HG03378 (cell line): ENCODE results near the gene YY2.
"Not testable (repeated sequence)": the region's sequence is repeated elsewhere in the genome, so short reads cannot be mapped to it uniquely, and the experiment has no call there.

ENCODE experiments used
- ATAC-seq: cut with Tn5 transposase; IDR thresholded peaks from one replicate; pipeline ENCODE4 v1.9.1; 2021; ENCODE audit warnings: mild to moderate bottlenecking, moderate library complexity; ENCODE audit not compliant: unreplicated experiment

Gene YY2

GRCh38 chrX:21855937-21856415, at the start of gene YY2:
YY2 (plus strand) TSS chrX:21855987; CDS start chrX:21856485, 498 bp downstream.
- no peak for ATAC-seq

DNA sequence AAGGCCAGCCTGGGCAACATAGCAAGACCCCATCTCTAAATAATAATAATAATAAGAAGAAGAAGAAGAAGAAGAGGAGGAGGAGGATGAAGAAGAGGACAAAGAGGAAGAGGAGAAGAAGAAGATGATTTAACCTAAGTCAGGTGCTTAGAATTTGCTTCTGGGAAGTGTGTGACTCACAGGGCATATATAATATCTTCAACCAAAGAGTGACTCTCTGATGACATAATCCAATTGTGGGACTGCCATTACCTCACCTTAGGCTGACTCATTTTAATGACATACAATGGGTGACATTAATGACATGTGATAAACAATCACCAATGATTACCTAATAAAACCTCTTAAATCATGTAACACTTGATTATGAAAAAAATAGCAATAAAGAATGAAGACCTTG, 49.1 kb upstream of the YY2 start:
- no peak for ATAC-seq

- no peak for ATAC-seq
Measured at GRCh38 chrX:21811832-21812231, 44.0 kb upstream of the YY2 start.

- ATAC-seq = no peak
Measured at GRCh38 chrX:21812628-21813027, 43.2 kb upstream of the YY2 start.

DNA sequence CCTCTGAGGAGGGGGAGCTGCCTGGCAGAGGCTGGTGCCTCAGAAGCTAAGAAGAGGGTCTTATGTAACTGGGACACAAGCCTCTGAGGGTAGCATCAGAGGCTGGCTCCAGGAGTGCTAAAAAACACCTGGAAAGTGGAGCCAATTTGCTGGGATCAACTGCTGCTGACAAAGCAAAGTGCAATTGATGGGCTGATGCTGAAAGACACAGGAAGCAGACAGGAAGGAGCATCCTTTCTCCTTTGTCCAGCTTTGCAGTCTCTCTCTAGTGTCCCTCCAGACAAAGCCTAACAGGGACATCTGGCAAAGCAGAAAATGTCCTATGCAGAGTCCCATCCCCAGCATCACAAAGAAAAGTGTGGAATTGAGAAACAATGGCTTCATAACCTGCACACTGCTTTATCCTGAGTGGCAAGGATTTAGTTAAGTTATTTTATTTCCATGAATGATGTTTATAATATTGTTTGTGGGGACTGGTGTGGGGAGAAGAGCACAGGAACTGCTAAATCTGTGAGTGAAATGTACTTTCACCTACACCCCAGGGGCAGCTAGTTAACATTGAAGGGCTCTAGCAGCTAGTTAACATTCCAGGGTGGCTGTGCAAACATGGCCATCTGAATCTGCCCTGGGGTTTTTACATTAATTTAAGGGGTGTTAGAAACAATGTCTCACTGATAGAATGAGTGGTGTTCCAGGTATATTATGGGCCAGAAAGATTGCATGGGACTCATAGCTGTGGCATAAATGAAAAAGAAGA, 42.0 kb upstream of the YY2 start:
- ATAC-seq = no peak

GRCh38 chrX:21816136-21816535, 39.7 kb upstream of the YY2 start:
- no peak for ATAC-seq

DNA sequence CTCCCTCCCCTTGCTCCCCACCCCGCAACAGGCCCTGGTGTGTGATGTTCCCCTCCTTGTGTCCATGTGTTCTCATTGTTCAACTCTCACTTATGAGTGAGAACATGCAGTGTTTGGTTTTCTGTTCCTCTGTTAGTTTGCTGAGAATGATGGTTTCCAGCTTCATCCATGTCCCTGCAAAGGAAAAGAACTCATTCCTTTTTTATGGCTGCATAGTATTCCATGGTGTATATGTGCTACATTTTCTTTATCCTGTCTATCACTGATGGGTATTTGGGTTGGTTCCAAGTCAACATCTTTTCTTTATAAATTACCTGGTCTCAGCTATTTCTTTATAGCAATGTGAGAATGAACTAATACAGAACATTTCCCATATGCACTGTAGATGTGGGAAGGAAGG, 35.6 kb upstream of the YY2 start:
- ATAC-seq = not testable (repeated sequence)

DNA sequence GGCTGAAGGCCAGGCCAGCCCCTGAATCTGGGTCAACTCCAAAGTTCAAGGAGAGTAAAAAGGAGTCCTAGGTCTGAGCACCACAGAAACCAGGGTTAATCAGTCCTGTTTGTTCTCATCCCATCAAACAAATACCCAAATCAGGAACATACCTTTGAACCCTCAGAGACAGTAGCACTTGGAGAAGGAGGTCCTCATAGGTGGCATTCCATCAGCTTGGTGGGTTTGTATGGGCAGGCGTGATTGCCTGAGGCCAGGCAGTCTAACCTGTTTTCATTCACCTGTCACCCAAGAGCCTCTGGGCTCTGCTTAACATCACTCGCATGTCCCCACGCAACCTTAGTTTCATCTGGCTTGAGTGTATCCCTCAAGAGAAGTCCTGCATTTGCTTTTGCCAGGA, 33.9 kb upstream of the YY2 start:
- ATAC-seq = no peak

- ATAC-seq = no peak
Measured at GRCh38 chrX:21831496-21831895, 24.3 kb upstream of the YY2 start.

DNA sequence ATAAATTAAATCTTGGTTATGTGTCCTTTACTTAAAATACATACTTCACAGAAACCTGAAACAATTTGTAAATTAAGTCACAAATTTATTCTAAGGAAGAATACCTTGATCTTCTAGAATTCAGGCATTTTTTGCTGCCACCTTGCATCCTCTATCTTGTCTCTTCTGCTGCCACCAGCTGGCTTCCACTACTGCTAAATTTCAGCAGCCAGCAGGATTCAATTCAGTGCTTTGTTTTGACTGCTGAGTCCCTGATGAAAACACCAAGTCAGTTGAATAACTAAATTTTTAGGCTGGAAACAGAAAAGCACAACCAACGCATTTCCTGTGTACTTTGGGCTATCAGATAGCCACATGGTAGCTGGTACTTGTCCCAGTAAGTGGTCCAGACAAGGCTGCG, 18.7 kb upstream of the YY2 start:
- no peak for ATAC-seq

- ATAC-seq = peak; percentile 7
Measured at GRCh38 chrX:21838937-21839333, 16.9 kb upstream of the YY2 start.

DNA sequence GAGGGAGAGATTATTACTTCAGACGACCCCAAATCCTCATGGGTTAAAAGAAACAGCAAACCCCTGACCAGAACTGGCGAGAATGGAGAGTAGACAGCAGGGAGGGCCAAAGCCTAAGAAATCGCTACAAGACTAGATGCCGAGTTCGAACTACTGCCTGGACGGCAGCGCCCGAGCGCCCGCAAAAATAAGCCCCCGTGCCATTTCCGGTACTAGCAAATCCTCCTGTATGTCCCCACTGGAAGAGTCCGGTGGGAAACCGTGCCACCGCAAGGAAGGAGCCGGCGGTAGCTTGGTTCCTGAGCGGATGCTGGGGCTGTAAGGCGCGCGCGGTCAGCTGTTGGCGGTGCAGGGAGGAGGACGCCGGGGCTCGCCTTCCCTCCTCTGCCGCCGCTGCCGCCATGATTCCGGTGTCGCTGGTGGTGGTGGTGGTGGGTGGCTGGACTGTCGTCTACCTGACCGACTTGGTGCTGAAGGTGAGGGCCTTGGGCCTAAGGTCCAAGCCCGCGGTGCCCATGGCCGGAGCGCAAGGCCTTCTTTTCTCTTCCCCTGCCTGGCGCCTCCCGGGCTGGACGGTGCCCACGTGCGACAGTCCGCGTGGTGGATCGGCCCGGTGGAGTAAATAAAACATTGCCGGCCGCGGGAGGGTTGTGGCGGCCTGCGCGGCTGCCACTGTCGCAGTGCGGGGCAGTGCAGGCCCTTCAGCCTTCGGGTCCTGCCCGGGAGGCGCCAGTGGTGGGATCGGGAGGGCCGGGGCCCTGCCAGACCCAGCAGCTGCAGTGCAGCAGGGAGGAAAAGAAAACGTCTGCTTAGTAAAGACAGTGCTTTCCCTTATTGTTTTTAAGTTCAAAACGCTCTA, 16.2 kb upstream of the YY2 start, which contains the start of gene MBTPS2:
Gene MBTPS2 (plus strand): TSS at position 284 of the 859 bp plus-strand sequence. CDS start 118 bp downstream, at position 402.
- ATAC-seq = peak; percentile 86

DNA sequence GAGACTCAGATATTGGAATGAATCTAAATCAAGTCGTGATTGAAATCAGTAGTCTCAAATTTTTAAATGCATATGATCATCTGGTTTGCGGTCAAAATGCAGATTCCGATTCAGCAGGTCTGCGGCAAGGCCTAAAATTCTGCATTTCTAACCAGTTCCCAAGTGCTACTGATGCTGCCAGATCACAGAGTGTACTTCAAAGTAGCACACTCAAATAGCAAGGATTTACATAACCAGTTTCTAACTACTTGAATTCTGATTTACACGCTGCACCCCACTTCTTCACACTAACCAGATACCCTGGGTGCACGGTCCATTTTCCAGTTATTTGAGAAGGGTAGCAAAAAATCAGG, 15.6 kb upstream of the YY2 start:
- peak; percentile 14 for ATAC-seq

GRCh38 chrX:21843179-21843578, 12.6 kb upstream of the YY2 start:
- no peak for ATAC-seq

DNA sequence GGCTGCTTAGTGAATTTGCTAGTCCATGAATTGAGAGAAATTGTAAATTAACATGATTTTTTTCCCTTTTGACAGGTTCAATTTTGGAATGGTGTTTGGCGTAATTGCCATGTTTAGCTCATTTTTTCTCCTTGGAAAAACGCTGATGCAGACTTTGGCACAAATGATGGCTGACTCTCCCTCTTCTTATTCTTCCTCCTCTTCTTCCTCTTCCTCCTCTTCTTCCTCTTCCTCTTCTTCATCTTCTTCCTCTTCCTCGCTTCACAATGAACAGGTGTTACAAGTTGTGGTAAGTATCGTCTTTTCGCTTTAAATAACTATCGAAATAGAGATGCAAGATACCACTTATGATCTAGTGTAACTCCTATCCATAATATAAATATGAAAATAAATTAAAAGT, 10.7 kb upstream of the YY2 start:
- no peak for ATAC-seq

GRCh38 chrX:21847342-21847741, 8.4 kb upstream of the YY2 start:
- ATAC-seq = no peak

DNA sequence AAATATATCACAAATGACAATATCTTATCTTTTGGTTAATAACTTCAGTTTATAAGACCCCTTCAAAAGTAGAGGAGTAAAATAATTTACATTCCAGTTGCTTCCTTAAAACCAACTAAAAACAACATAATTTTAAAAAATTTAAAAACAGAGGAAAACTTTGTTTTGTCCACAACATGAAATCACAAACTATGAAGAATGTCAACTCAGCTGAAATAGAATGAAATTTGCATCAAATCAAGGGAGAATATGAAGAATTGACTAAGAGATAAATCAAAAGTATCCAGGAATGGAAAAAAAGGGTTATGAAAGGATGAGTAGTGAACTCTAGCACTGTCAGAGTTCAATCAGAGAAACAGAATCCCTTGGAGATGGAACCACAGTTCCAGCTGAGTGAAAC, 2.2 kb upstream of the YY2 start:
- no peak for ATAC-seq

- no peak for ATAC-seq
Measured at GRCh38 chrX:21856504-21856903, 717 bp downstream of the YY2 start.

DNA sequence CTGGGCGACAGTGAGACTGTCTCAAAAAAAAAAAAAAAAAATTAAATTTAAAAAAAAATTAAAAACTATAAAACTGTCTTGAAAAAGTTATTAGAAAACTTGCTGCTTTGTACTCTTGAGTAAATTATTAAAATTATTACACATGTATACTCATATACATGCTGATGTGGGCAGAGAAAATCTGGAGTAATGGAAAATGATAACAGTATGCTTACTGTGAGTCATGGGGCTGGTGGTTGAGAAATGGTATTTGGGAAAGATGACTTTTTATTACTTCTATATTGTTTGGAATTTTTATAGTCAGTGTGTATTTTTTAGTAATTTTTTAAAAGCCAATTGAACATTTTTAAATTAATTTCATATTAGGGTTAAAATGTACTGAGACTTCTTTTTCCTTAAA, 7.5 kb downstream of the YY2 start:
- ATAC-seq = no peak

DNA sequence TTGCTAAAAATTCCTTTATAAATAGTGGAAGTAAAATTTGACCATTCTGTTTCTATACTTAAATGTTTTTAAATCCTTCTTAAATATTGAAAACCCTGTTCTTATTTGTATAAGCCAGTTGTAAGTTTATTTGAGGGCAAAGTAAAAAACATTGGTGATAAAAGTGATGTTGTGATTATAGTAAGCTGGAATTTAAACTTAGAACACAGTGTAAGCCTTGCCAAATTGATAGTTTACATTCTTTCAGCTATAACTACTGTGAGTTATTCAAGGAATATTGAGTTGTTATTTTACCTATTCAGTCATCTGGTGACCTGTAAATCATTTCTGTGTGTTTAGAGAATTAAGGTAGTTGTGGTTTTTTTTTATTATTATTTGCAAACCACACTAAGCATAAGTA, 9.6 kb downstream of the YY2 start:
- no peak for ATAC-seq

DNA sequence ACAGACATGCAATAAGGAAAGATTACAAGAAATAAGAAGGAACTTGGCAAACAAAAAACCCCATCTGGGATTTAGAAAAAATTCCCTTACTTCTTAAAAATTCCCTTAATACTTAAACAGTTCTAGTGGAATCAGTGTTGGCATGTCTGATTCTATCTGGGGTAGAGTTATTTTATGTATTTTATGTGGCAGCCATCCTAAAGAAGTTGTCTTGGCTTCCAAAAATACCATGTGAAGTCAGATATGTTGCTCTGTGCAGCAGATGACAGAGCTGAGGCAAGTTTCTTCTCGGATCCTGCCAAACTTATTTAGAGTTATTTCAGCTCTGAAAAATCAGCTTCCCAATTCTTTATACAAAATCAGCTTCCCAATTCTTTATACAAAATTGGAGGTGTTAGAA, 14.7 kb downstream of the YY2 start:
- no peak for ATAC-seq
